Measurements from ENCODE around the gene NCKAP5.

DNA sequence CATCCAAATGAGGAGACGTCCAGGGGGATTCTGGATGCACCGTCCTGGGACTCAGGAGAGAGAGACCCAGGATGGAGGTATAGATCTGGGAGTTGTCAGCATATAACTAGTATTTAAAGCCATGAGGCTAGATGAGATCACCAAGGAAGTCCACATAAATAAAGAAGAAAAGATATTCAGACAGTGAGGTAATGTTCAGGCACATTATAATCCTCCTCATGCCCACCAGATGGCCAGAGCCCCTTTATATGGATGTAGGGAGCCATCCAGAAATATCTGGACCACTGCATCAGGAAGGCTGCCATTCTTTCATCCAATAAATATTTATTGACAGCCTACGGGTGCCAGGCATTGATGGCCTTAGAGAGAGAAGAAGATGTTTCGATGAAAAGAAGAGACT is 21.2 kb upstream of the NCKAP5 start:
- no peak for TF ChIP-seq CTCF (IDR thresholded peaks at IDR 0.05)
- TF ChIP-seq EZH2 (IDR thresholded peaks at IDR 0.05; ENCODE audit: borderline replicate concordance, insufficient read depth, low read depth, low read length, poor library complexity, severe bottlenecking), result no peak
